Fibroblast of pulmonary artery (primary cell): Measurements from ENCODE around the gene POU2AF1.
"Not testable (repeated sequence)": the region's sequence is repeated elsewhere in the genome, so short reads cannot be mapped to it uniquely, and the experiment has no call there.

Experiments used
- DNase-seq: peaks from one replicate; pipeline ENCODE4 v3.0.0-alpha.2; 2010; ENCODE audit warnings: low read depth
- H3K4me3 ChIP-seq: replicated peaks from 2 replicates; pipeline ENCODE4 v1.5.1; 2011; ENCODE audit warnings: low read depth, mild to moderate bottlenecking, control low read depth, low read length, moderate library complexity
- CTCF ChIP-seq: IDR thresholded peaks from 2 replicates; pipeline ENCODE4 v1.5.1; 2011; ENCODE audit warnings: mild to moderate bottlenecking, control low read depth, low read length, inconsistent platforms; ENCODE audit errors: missing control alignments

The POU2AF1 gene

GRCh38 chr11:111320728-111321568 lies 58.1 kb downstream of the POU2AF1 start:
- no peak for TF ChIP-seq CTCF
- DNase-seq: no peak
- no peak overlapping the region for H3K4me3 ChIP-seq

- not testable (repeated sequence) for H3K4me3 ChIP-seq, DNase-seq
Observed at GRCh38 chr11:111320199-111320598, 58.9 kb downstream of the POU2AF1 start.

- no peak overlapping the region for H3K4me3 ChIP-seq
- TF ChIP-seq CTCF: no peak
- no peak for DNase-seq
Observed at GRCh38 chr11:111319296-111319695, 59.8 kb downstream of the POU2AF1 start.

GRCh38 chr11:111312076-111312475 lies 67.0 kb downstream of the POU2AF1 start:
- no peak for TF ChIP-seq CTCF
- H3K4me3 ChIP-seq: no peak overlapping the region
- DNase-seq: no peak

- H3K4me3 ChIP-seq: no peak overlapping the region
- TF ChIP-seq CTCF: no peak
- DNase-seq: no peak
Observed at GRCh38 chr11:111310723-111311122, 68.4 kb downstream of the POU2AF1 start.

GRCh38 chr11:111310088-111310487 lies 69.0 kb downstream of the POU2AF1 start:
- no peak for TF ChIP-seq CTCF
- no peak for DNase-seq
- no peak overlapping the region for H3K4me3 ChIP-seq

- no peak overlapping the region for H3K4me3 ChIP-seq
- DNase-seq: no peak
- no peak for TF ChIP-seq CTCF
Observed at GRCh38 chr11:111309215-111309915, 69.7 kb downstream of the POU2AF1 start.
